Measurements from ENCODE around the gene WNT9A.
"Not testable (repeated sequence)": the region's sequence is repeated elsewhere in the genome, so short reads cannot be mapped to it uniquely, and the experiment has no call there.

Gene WNT9A

GRCh38 chr1:227915564-227916553, 31.9 kb downstream of the WNT9A start:
- H3K4me3 ChIP-seq (ENCODE audit: low read length) = no peak overlapping the region
- no peak for DNase-seq (ENCODE audit: low read depth, low spot score)

- H3K4me3 ChIP-seq (ENCODE audit: low read length) = no peak overlapping the region
- no peak for DNase-seq (ENCODE audit: low read depth, low spot score)
Measured at GRCh38 chr1:227914801-227915563, 32.8 kb downstream of the WNT9A start.

- DNase-seq (ENCODE audit: low read depth, low spot score) = no peak
- no peak overlapping the region for H3K4me3 ChIP-seq (ENCODE audit: low read length)
Measured at GRCh38 chr1:227913764-227914721, 33.7 kb downstream of the WNT9A start.

- DNase-seq (ENCODE audit: low read depth, low spot score) = no peak
- H3K4me3 ChIP-seq (ENCODE audit: low read length) = no peak overlapping the region
Measured at GRCh38 chr1:227913396-227913763, 34.4 kb downstream of the WNT9A start.

- no peak overlapping the region for H3K4me3 ChIP-seq (ENCODE audit: low read length)
- DNase-seq (ENCODE audit: low read depth, low spot score) = no peak
Measured at GRCh38 chr1:227912866-227913265, 34.9 kb downstream of the WNT9A start.

GRCh38 chr1:227911376-227911775, 36.4 kb downstream of the WNT9A start:
- no peak for DNase-seq (ENCODE audit: low read depth, low spot score)
- H3K4me3 ChIP-seq (ENCODE audit: low read length) = no peak overlapping the region

GRCh38 chr1:227910511-227911153, 37.1 kb downstream of the WNT9A start:
- DNase-seq (ENCODE audit: low read depth, low spot score) = no peak
- no peak overlapping the region for H3K4me3 ChIP-seq (ENCODE audit: low read length)

- DNase-seq (ENCODE audit: low read depth, low spot score); H3K4me3 ChIP-seq (ENCODE audit: low read length): not testable (repeated sequence)
Measured at GRCh38 chr1:227909923-227910328, 37.8 kb downstream of the WNT9A start.

GRCh38 chr1:227909188-227909587, 38.5 kb downstream of the WNT9A start:
- no peak overlapping the region for H3K4me3 ChIP-seq (ENCODE audit: low read length)
- no peak for DNase-seq (ENCODE audit: low read depth, low spot score)

GRCh38 chr1:227908359-227908758, 39.4 kb downstream of the WNT9A start:
- no peak overlapping the region for H3K4me3 ChIP-seq (ENCODE audit: low read length)
- no peak for DNase-seq (ENCODE audit: low read depth, low spot score)

- DNase-seq (ENCODE audit: low read depth, low spot score) = no peak
- no peak overlapping the region for H3K4me3 ChIP-seq (ENCODE audit: low read length)
Measured at GRCh38 chr1:227907439-227908015, 40.2 kb downstream of the WNT9A start.

GRCh38 chr1:227906550-227907071, 41.1 kb downstream of the WNT9A start:
- no peak overlapping the region for H3K4me3 ChIP-seq (ENCODE audit: low read length)
- no peak for DNase-seq (ENCODE audit: low read depth, low spot score)

GRCh38 chr1:227905573-227906487, 41.9 kb downstream of the WNT9A start:
- no peak for DNase-seq (ENCODE audit: low read depth, low spot score)
- H3K4me3 ChIP-seq (ENCODE audit: low read length) = no peak overlapping the region

- no peak overlapping the region for H3K4me3 ChIP-seq (ENCODE audit: low read length)
- DNase-seq (ENCODE audit: low read depth, low spot score) = no peak
Measured at GRCh38 chr1:227904541-227905335, 43.0 kb downstream of the WNT9A start.

- H3K4me3 ChIP-seq (ENCODE audit: low read length) = no peak overlapping the region
- DNase-seq (ENCODE audit: low read depth, low spot score) = no peak
Measured at GRCh38 chr1:227903614-227904501, 43.9 kb downstream of the WNT9A start.
